Activated CD8-positive, alpha-beta T cell treated with anti-CD3 and anti-CD28 coated beads for 36 hours (primary cell): ENCODE data around the gene KIAA1614. TPM values are rescaled to one million over a fixed set of nuclear protein-coding genes. Genes with fewer than 3 reads are reported as not detected.

Experiments
- ATAC-seq: fragments of 200-7000 bp; cut with Tn5 transposase; one replicate; pipeline ENCODE4 v1.10.0; 2021; ENCODE audit warnings: mild to moderate bottlenecking, moderate library complexity
- CTCF ChIA-PET: fragments of 350-600 bp; sonication (Branson Sonifier 250); formaldehyde crosslinking; loops from one replicate; lab custom pipeline; 2021; ENCODE audit warnings: antibody characterized with exemption; lab: Charles Lee
- POLR2A ChIA-PET: fragments of 350-600 bp; sonication (Branson Sonifier 250); formaldehyde crosslinking; loops from one replicate; lab custom pipeline; 2021; ENCODE audit warnings: antibody characterized with exemption; lab: Charles Lee
- DNase-seq: peaks from one replicate; pipeline ENCODE4 v3.0.0-alpha.2; 2020
- H3K27ac Mint-ChIP-seq: one replicate; pipeline ENCODE4 v1.8.0; 2021; ENCODE audit warnings: mild to moderate bottlenecking, mixed read lengths
- H3K27me3 Mint-ChIP-seq: one replicate; pipeline ENCODE4 v1.8.0; 2021; ENCODE audit warnings: mixed read lengths
- H3K36me3 Mint-ChIP-seq: one replicate; pipeline ENCODE4 v1.8.0; 2021; ENCODE audit warnings: low read depth, mixed read lengths
- H3K4me1 Mint-ChIP-seq: one replicate; pipeline ENCODE4 v1.8.0; 2021; ENCODE audit warnings: low read depth, mixed read lengths
- H3K4me3 Mint-ChIP-seq: one replicate; pipeline ENCODE4 v1.8.0; 2021; ENCODE audit warnings: mild to moderate bottlenecking, moderate library complexity, mixed read lengths
- H3K9me3 Mint-ChIP-seq: one replicate; pipeline ENCODE4 v1.8.0; 2021; ENCODE audit warnings: mixed read lengths
- CTCF ChIP-seq: fragments of 200-600 bp; IDR thresholded peaks from one replicate; pipeline ENCODE4 v1.8.0; 2022; ENCODE audit warnings: antibody characterized with exemption, mild to moderate bottlenecking
- intact Hi-C: fragments of 100-400 bp; cut with micrococcal nuclease; formaldehyde crosslinking; loops from one replicate; pipeline ENCODE4 v1.10.0; 2022
- total RNA-seq, 2 experiments: library from RNA; stranded (reverse); gene quantifications; one replicate each; pipeline ENCODE4 v1.2.3, GENCODE V29; 2021

Gene KIAA1614
- total RNA-seq, 2 experiments from 2014 or later = 0.18 TPM; not detected in 1

- Mint-ChIP-seq H3K4me3 (no peak overlapping the region), H3K36me3 (peaks cover 53% of the 10 kb centered on the region), H3K9me3 (no peaks in the 10 kb centered on the region), H3K27ac (no peak overlapping the region), H3K4me1 (peaks cover 27% of the 10 kb centered on the region), H3K27me3 (no peaks in the 10 kb centered on the region)
- CTCF ChIA-PET = interaction anchor here (0.7 to 1.6 kb wide), 3 partner anchors 31 to 219 kb away, joined by 3 read pairs; no protein-coding TSS in a partner anchor
- POLR2A ChIA-PET = interaction anchor here (1.5 kb wide), 1 partner anchor 11 kb away, joined by 4 read pairs; no protein-coding TSS in a partner anchor
- TF ChIP-seq CTCF = no peak
- no peak for ATAC-seq
- no peak for DNase-seq
- intact Hi-C loops = no loop called here
These were observed 58.7 kb downstream of the KIAA1614 start for GRCh38 chr1:180971273-180971997.

- no peak for DNase-seq
- H3K36me3 Mint-ChIP-seq = peaks cover 64% of the 10 kb centered on the region
- ATAC-seq = no peak
- intact Hi-C loops = no loop called here
- ChIA-PET POLR2A (no interaction called here), CTCF (no interaction called here)
- TF ChIP-seq CTCF = no peak
- no peak overlapping the region for H3K4me3 Mint-ChIP-seq
- no peaks in the 10 kb centered on the region for H3K9me3 Mint-ChIP-seq
- peaks cover 28% of the 10 kb centered on the region for H3K4me1 Mint-ChIP-seq
- H3K27me3 Mint-ChIP-seq = no peaks in the 10 kb centered on the region
- no peak overlapping the region for H3K27ac Mint-ChIP-seq
These were observed 60.7 kb downstream of the KIAA1614 start for GRCh38 chr1:180973369-180973768.

GRCh38 chr1:180974236-180974635 lies 61.5 kb downstream of the KIAA1614 start:
- ATAC-seq (no peak), DNase-seq (no peak)
- intact Hi-C loops = no loop called here
- Mint-ChIP-seq H3K4me3 (no peak overlapping the region), H3K36me3 (peaks cover 68% of the 10 kb centered on the region), H3K27me3 (no peaks in the 10 kb centered on the region), H3K9me3 (no peaks in the 10 kb centered on the region), H3K27ac (no peak overlapping the region), H3K4me1 (peaks cover 30% of the 10 kb centered on the region)
- TF ChIP-seq CTCF = no peak
- POLR2A ChIA-PET = interaction anchor here (0.7 kb wide), 1 partner anchor 18 kb away, joined by 3 read pairs; no protein-coding TSS in a partner anchor
- CTCF ChIA-PET = no interaction called here

- peaks cover 70% of the 10 kb centered on the region for H3K36me3 Mint-ChIP-seq
- H3K9me3 Mint-ChIP-seq = no peaks in the 10 kb centered on the region
- POLR2A ChIA-PET = interaction anchor here (1.0 to 1.3 kb wide), 3 partner anchors 11 to 21 kb away, joined by 3 to 4 read pairs (median 3); no protein-coding TSS in a partner anchor
- DNase-seq = no peak
- CTCF ChIA-PET = interaction anchor here (0.9 to 2.0 kb wide), 4 partner anchors 16 to 192 kb away, joined by 3 to 5 read pairs (median 4); no protein-coding TSS in a partner anchor
- intact Hi-C loops = no loop called here
- no peak for TF ChIP-seq CTCF
- H3K4me1 Mint-ChIP-seq = peaks cover 30% of the 10 kb centered on the region
- no peak overlapping the region for H3K4me3 Mint-ChIP-seq
- no peak for ATAC-seq
- no peak overlapping the region for H3K27ac Mint-ChIP-seq
- H3K27me3 Mint-ChIP-seq = no peaks in the 10 kb centered on the region
These were observed 62.9 kb downstream of the KIAA1614 start for GRCh38 chr1:180975551-180975950.

- Mint-ChIP-seq H3K4me3 (no peak overlapping the region), H3K27ac (no peak overlapping the region), H3K4me1 (peaks cover 34% of the 10 kb centered on the region), H3K9me3 (no peaks in the 10 kb centered on the region), H3K36me3 (peaks cover 75% of the 10 kb centered on the region), H3K27me3 (no peaks in the 10 kb centered on the region)
- DNase-seq (no peak), ATAC-seq (no peak)
- POLR2A ChIA-PET = interaction anchor here (1.0 to 1.3 kb wide), 2 partner anchors 14 to 22 kb away, joined by 3 to 4 read pairs; no protein-coding TSS in a partner anchor
- TF ChIP-seq CTCF = no peak
- CTCF ChIA-PET = interaction anchor here (0.9 to 2.0 kb wide), 5 partner anchors 8 to 191 kb away, joined by 3 to 5 read pairs (median 4); no protein-coding TSS in a partner anchor
- intact Hi-C loops = no loop called here
These were observed 63.5 kb downstream of the KIAA1614 start for GRCh38 chr1:180976191-180976590.
